ENCODE data around the gene TRIM6.
"Not testable (repeated sequence)": the region's sequence is repeated elsewhere in the genome, so short reads cannot be mapped to it uniquely, and the experiment has no call there.

The TRIM6 gene

GRCh38 chr11:5577101-5577500, 19.3 kb upstream of the TRIM6 start:
- no peaks in the 10 kb centered on the region for H3K27me3 ChIP-seq (replicated peaks)
- no peak overlapping the region for H3K27ac ChIP-seq
- no peak overlapping the region for H3K4me3 ChIP-seq (ENCODE audit: low read depth, low read length)
- no peak for DNase-seq
- TF ChIP-seq CTCF (IDR thresholded peaks at IDR 0.05; ENCODE audit: low read depth, low read length, missing control alignments) = no peak
- H3K36me3 ChIP-seq (replicated peaks) = no peaks in the 10 kb centered on the region
- in situ Hi-C loops (cut with HindIII; ENCODE audit: low pct_ligation_motif_present, low sequenced_read_pairs) = loop anchor here (25.0 kb wide), 1 partner anchor 110 kb away; the partner anchor contains the start of genes TRIM22 and TRIM5

- in situ Hi-C loops (cut with HindIII; ENCODE audit: low pct_ligation_motif_present, low sequenced_read_pairs) = loop anchor here (25.0 kb wide), 1 partner anchor 107 kb away; the partner anchor contains the start of genes TRIM22 and TRIM5
- Histone ChIP-seq H3K27ac (no peak within 1 kb of the TSS), H3K36me3 (replicated peaks) (no peaks in the 10 kb centered on the region), H3K4me3 (ENCODE audit: low read depth, low read length) (no peak within 1 kb of the TSS), H3K27me3 (replicated peaks) (no peaks in the 10 kb centered on the region)
- DNase-seq = no peak
- TF ChIP-seq CTCF (IDR thresholded peaks at IDR 0.05; ENCODE audit: low read depth, low read length, missing control alignments) = no peak
These were observed 15.9 kb upstream of the TRIM6 start, which contains the start of gene OR52B6 for GRCh38 chr11:5580577-5580976. Gene OR52B6 (plus strand): TSS chr11:5580877. CDS start chr11:5580877, 0 bp downstream.

- TF ChIP-seq CTCF (IDR thresholded peaks at IDR 0.05; ENCODE audit: low read depth, low read length, missing control alignments) = no peak
- H3K36me3 ChIP-seq (replicated peaks) = no peaks in the 10 kb centered on the region
- no peaks in the 10 kb centered on the region for H3K27me3 ChIP-seq (replicated peaks)
- H3K27ac ChIP-seq = no peak overlapping the region
- H3K4me3 ChIP-seq (ENCODE audit: low read depth, low read length) = no peak overlapping the region
- no peak for DNase-seq
- in situ Hi-C loops (cut with HindIII; ENCODE audit: low pct_ligation_motif_present, low sequenced_read_pairs) = loop anchor here (25.0 kb wide), 1 partner anchor 106 kb away; the partner anchor contains the start of genes TRIM22 and TRIM5
These were observed 15.4 kb upstream of the TRIM6 start for GRCh38 chr11:5581014-5581413.

GRCh38 chr11:5584458-5584857, 12.0 kb upstream of the TRIM6 start:
- not testable (repeated sequence) for H3K27ac ChIP-seq; H3K36me3 ChIP-seq (replicated peaks); H3K4me3 ChIP-seq (ENCODE audit: low read depth, low read length); DNase-seq; H3K27me3 ChIP-seq (replicated peaks)
- in situ Hi-C loops (cut with HindIII; ENCODE audit: low pct_ligation_motif_present, low sequenced_read_pairs) = loop anchor here (25.0 kb wide), 1 partner anchor 103 kb away; the partner anchor contains the start of genes TRIM22 and TRIM5

- in situ Hi-C loops (cut with HindIII; ENCODE audit: low pct_ligation_motif_present, low sequenced_read_pairs) = loop anchor here (25.0 kb wide), 1 partner anchor 97 kb away; the partner anchor contains the start of genes TRIM22 and TRIM5
- not testable (repeated sequence) for H3K4me3 ChIP-seq (ENCODE audit: low read depth, low read length); H3K27ac ChIP-seq; H3K27me3 ChIP-seq (replicated peaks); H3K36me3 ChIP-seq (replicated peaks); DNase-seq
These were observed 6.5 kb upstream of the TRIM6 start for GRCh38 chr11:5589906-5590305.

- Histone ChIP-seq H3K4me3 (ENCODE audit: low read depth, low read length) (no peak overlapping the region), H3K27me3 (replicated peaks) (no peaks in the 10 kb centered on the region), H3K36me3 (replicated peaks) (no peaks in the 10 kb centered on the region), H3K27ac (no peak overlapping the region)
- in situ Hi-C loops (cut with HindIII; ENCODE audit: low pct_ligation_motif_present, low sequenced_read_pairs) = loop anchor here (25.0 kb wide), 1 partner anchor 96 kb away; the partner anchor contains the start of genes TRIM22 and TRIM5
- no peak for TF ChIP-seq CTCF (IDR thresholded peaks at IDR 0.05; ENCODE audit: low read depth, low read length, missing control alignments)
- no peak for DNase-seq
These were observed 4.8 kb upstream of the TRIM6 start for GRCh38 chr11:5591613-5592012.

- in situ Hi-C loops (cut with HindIII; ENCODE audit: low pct_ligation_motif_present, low sequenced_read_pairs) = loop anchor here (25.0 kb wide), 1 partner anchor 95 kb away; the partner anchor contains the start of genes TRIM22 and TRIM5
- Histone ChIP-seq H3K27ac (no peak overlapping the region), H3K27me3 (replicated peaks) (no peaks in the 10 kb centered on the region), H3K4me3 (ENCODE audit: low read depth, low read length) (no peak overlapping the region), H3K36me3 (replicated peaks) (no peaks in the 10 kb centered on the region)
- DNase-seq = no peak
- no peak for TF ChIP-seq CTCF (IDR thresholded peaks at IDR 0.05; ENCODE audit: low read depth, low read length, missing control alignments)
These were observed 3.8 kb upstream of the TRIM6 start for GRCh38 chr11:5592615-5593014.
